ENCODE measurements around the gene COL11A1. TPM values are rescaled to one million over a fixed set of nuclear protein-coding genes. Genes with fewer than 3 reads are reported as not detected.

The COL11A1 gene
- total and polyA plus RNA-seq, 2 of the 4 experiments (the other 2 are of a cell fraction), result 4.6 to 5.2 TPM

GRCh38 chr1:103122983-103123720, 14.8 kb upstream of the COL11A1 start:
- no peaks in the 10 kb centered on the region for H3K4me1 ChIP-seq (ENCODE audit: control insufficient read depth, insufficient read depth, low read length)
- no peaks in the 10 kb centered on the region for H4K20me1 ChIP-seq (ENCODE audit: insufficient read depth, low read length)
- H2AFZ ChIP-seq (replicated peaks; ENCODE audit: low read length, poor library complexity), result no peak overlapping the region
- ChIA-PET CTCF (no interaction called here), POLR2A (ENCODE audit: unreplicated experiment) (no interaction called here)
- intact Hi-C loops (cut with micrococcal nuclease), result no loop called here
- no peaks in the 10 kb centered on the region for H3K36me3 ChIP-seq (ENCODE audit: control insufficient read depth, insufficient read depth, low read length)
- no peak overlapping the region for H3K9ac ChIP-seq (ENCODE audit: low read depth, low read length)
- no peak overlapping the region for H2BK5ac ChIP-seq (ENCODE audit: low read depth, low read length, poor library complexity, severe bottlenecking)
- H3K79me1 ChIP-seq (ENCODE audit: low read depth in 1 of 2, low read length in 2 of 2), result no peaks in the 10 kb centered on the region
- H3K4me3 ChIP-seq (ENCODE audit: insufficient read depth, low read depth, low read length), result no peak overlapping the region
- in situ Hi-C loops (cut with MboI; ENCODE audit: low sequenced_read_pairs), result no loop called here
- H3K27ac ChIP-seq (ENCODE audit: insufficient read depth, low read length), result no peak overlapping the region
- no peaks in the 10 kb centered on the region for H3K9me1 ChIP-seq (ENCODE audit: insufficient read depth, low read length)
- H3K27me3 ChIP-seq (ENCODE audit: control insufficient read depth, insufficient read depth, low read length), result no peaks in the 10 kb centered on the region
- H4K91ac ChIP-seq (ENCODE audit: insufficient read depth, low read depth, low read length), result no peak overlapping the region
- H2BK120ac ChIP-seq (ENCODE audit: low read depth, low read length), result no peak overlapping the region
- TF ChIP-seq NFE2L2 (IDR thresholded peaks at IDR 0.05; ENCODE audit: low read depth, low read length) (no peak), RCOR1 (IDR thresholded peaks at IDR 0.05; ENCODE audit: insufficient replicate concordance, low read length) (no peak), CEBPB (IDR thresholded peaks at IDR 0.05; ENCODE audit: low read depth, low read length) (0 out of 2 replicates have a peak, but pooled peaks have one; percentile 14), RFX5 (IDR thresholded peaks at IDR 0.05; ENCODE audit: low read depth, low read length) (no peak), CHD1 (IDR thresholded peaks at IDR 0.05; ENCODE audit: low read depth, low read length) (no peak)
- H4K5ac ChIP-seq (ENCODE audit: low read depth, low read length), result no peak overlapping the region
- H3K14ac ChIP-seq (replicated peaks; ENCODE audit: low read depth, low read length), result no peak overlapping the region
- BruUV-seq (replicated peaks), result no TSS peak
- H3K56ac ChIP-seq (ENCODE audit: extremely low read depth, insufficient read depth, low read length), result no peak overlapping the region
- H2AK5ac ChIP-seq (ENCODE audit: low read depth, low read length), result no peak overlapping the region
- no peak overlapping the region for H2BK20ac ChIP-seq (ENCODE audit: low read depth, low read length)
- no peak overlapping the region for H3K18ac ChIP-seq (ENCODE audit: low read depth, low read length)
- no peak overlapping the region for H3K4me2 ChIP-seq (ENCODE audit: low read depth, low read length)
- H2AK9ac ChIP-seq (replicated peaks; ENCODE audit: low read depth, low read length, poor library complexity), result no peak overlapping the region
- dilution Hi-C loops (cut with HindIII; ENCODE audit: low sequenced_read_pairs, unreplicated experiment), result no loop called here
- H3K4ac ChIP-seq (ENCODE audit: low read depth, low read length), result no peak overlapping the region
- no peak overlapping the region for H2BK15ac ChIP-seq (ENCODE audit: low read depth, low read length)
- no peak overlapping the region for H3K23ac ChIP-seq (ENCODE audit: low read depth, low read length)
- no peaks in the 10 kb centered on the region; the same call in 1 of the 2 replicates for H3K9me3 ChIP-seq (ENCODE audit: control insufficient read depth, insufficient read depth, low read length)
- ATAC-seq (ENCODE audit: low read depth) (no peak), DNase-seq (no peak)
- WGBS, 2 experiments (ENCODE audit: extremely low coverage in 2 of 2, insufficient read length in 1 of 2), result no CpG with 5 or more reads among the region's 2 CpGs
- H4K8ac ChIP-seq (ENCODE audit: low read depth in 2 of 2, low read length in 2 of 2), result no peak overlapping the region

Measured in IMR-90 (cell line).